ENCODE data around the gene NKIRAS1.

DNA sequence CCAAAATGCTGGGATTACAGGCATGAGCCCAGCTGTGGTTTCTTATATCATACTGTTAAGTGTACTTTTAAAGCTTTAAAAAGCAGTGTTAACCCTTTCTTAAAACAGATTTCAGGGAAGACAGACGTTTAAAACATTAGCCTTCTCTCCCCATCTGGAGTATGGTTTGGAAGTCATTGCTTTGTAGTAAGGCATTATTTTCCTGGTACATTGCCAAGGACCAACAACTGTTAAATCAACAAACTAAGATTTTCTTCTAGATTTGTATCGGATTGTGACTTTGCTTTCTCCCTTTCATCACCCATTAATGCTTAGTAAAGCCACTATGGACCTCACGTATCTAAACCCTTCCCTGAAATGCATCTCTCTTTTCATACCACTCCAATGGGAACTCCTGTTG is 60.5 kb downstream of the NKIRAS1 start:
- TF ChIP-seq, protein P1, sequence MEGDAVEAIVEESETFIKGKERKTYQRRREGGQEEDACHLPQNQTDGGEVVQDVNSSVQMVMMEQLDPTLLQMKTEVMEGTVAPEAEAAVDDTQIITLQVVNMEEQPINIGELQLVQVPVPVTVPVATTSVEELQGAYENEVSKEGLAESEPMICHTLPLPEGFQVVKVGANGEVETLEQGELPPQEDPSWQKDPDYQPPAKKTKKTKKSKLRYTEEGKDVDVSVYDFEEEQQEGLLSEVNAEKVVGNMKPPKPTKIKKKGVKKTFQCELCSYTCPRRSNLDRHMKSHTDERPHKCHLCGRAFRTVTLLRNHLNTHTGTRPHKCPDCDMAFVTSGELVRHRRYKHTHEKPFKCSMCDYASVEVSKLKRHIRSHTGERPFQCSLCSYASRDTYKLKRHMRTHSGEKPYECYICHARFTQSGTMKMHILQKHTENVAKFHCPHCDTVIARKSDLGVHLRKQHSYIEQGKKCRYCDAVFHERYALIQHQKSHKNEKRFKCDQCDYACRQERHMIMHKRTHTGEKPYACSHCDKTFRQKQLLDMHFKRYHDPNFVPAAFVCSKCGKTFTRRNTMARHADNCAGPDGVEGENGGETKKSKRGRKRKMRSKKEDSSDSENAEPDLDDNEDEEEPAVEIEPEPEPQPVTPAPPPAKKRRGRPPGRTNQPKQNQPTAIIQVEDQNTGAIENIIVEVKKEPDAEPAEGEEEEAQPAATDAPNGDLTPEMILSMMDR (IDR thresholded peaks at IDR 0.05): no peak
- TF ChIP-seq POLR2A (IDR thresholded peaks at IDR 0.05): no peak

Data from uterus (tissue), 2 donors.